DMS 273 (cell line): ENCODE measurements around the gene CNOT3.
"Not testable (repeated sequence)": the region's sequence is repeated elsewhere in the genome, so short reads cannot be mapped to it uniquely, and the experiment has no call there.

Source experiments
- DNase-seq: peaks from one replicate; lab custom pipeline; 2025; ENCODE audit not compliant: unreplicated experiment; lab: John Stamatoyannopoulos, UW

The CNOT3 gene

DNA sequence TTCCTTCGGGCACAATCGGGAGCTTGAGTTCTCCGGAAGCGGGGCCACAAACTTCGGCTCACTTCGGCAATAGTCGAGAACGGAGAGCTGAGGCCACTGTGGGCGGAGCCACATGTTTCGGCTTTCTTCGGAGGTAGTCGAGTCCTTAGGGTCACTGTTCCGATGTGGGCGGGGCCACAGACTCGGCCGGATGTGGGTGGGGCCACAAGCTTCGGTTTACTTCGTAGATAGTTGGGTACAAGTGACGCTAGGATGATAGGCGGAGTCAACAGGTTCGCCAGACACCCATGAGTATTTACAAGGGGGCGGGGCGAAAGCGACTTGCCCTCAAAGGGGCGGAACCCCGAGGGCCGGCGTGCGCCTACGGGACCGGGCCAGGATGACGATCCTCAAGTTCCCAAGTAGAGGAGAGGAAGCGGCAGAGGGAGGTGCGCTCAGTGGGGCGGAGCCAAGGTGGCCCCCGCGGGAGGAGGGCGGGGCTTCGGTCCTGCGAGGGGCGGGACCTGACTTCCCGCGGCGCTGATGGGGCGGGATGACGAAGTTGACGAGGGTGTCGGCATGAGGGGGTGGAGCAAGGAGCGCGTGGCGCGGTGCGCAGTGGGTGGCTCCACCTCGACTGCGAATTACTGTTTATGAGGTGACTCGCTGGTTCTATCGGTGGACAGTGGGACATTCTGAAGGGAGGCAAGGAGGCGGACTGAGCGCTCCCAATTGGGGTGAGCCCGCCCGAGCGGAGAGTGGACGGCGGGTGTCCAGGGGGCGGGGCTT is 52.4 kb downstream of the CNOT3 start:
- peak; percentile 100 for DNase-seq

DNA sequence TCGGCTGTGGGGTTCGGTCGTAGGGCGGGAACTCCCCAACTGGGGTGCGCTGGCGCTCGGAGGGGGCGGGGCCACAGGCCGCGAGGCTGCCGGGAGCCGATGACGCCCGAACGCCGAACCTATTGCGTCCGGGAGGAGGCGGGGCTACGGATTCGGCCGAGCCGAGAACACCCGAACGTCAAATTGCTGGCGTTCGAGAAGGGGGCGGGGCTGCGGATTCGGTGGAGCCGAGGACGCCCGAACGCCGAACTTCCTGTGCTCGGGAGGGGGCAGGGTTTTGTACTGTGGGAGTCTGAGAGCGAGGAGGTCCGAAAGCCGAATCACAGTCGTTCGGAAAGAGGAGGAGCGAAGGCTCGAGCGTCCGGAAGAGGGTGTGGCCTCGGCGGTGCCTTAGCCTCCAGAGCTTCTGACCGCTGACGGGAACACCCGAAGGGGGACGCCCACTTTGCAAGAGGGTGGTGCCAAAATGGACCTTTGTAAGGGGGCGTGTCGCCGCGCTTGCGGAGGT is 53.0 kb downstream of the CNOT3 start:
- DNase-seq: peak; percentile 99

DNA sequence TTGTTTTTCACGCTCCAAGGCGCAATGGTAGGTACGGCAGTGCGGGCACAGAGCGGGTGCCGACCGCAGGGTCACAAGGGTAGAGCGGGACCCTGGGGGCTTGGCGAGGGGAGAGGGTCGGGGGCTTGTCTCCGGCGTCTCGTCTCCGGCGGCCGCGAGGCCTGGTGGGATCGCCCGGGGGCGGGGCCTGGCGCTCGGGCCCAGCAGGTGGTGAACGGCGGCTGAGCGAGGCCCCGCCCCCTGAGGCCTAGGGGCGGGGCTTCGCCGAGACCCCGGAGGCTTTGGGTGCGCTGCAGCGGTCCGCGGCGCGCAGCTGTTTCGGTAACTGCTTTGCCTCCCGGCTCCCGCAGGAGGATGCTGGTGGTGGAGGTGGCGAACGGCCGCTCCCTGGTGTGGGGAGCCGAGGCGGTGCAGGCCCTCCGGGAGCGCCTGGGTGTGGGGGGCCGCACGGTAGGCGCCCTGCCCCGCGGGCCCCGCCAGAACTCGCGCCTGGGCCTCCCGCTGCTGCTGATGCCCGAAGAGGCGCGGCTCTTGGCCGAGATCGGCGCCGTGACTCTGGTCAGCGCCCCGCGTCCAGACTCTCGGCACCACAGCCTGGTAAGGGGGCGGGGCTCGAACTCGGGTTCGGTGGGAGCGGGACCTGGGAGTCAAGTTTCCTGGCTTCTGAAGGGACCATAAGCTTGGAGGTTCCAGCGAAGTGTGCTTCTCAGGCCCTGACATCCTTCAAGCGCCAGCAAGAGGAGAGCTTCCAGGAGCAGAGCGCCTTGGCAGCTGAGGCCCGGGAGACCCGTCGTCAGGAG is 53.6 kb downstream of the CNOT3 start, which contains the start of gene TSEN34:
Gene TSEN34, plus strand, starts transcription at position 298 of the 800 bp plus-strand sequence. Its CDS starts 57 bp downstream, at position 355.
- peak; percentile 95 for DNase-seq

DNA sequence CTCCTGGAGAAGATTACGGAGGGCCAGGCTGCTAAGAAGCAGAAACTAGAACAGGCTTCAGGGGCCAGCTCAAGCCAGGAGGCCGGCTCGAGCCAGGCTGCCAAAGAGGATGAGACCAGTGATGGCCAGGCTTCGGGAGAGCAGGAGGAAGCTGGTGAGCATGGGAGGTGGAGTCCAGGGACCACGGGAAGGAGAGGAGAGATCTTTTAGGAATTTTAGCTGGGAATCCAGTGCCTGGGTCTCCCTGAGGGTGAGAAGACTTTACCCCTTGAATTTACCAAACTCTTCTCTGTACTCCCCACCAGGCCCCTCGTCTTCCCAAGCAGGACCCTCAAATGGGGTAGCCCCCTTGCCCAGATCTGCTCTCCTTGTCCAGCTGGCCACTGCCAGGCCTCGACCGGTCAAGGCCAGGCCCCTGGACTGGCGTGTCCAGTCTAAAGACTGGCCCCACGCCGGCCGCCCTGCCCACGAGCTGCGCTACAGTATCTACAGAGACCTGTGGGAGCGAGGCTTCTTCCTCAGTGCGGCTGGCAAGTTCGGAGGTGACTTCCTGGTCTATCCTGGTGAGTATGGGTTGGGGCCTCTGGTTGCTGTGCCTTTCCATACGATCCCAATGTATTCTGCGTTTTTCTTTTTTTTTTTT is 54.4 kb downstream of the CNOT3 start:
- no peak for DNase-seq

DNA sequence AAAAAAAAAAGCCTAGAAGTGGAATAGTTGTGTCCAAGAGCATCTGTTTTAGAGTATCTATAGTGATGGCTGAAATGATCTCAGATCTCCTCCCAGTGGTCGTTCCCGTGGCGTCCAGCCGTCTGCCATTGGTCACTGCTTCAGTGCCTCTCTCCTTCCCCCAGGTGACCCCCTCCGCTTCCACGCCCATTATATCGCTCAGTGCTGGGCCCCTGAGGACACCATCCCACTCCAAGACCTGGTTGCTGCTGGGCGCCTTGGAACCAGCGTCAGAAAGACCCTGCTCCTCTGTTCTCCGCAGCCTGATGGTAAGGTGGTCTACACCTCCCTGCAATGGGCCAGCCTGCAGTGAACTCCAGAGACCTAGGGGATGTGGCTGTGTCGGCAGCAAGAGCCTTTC is 55.4 kb downstream of the CNOT3 start:
- no peak for DNase-seq

DNA sequence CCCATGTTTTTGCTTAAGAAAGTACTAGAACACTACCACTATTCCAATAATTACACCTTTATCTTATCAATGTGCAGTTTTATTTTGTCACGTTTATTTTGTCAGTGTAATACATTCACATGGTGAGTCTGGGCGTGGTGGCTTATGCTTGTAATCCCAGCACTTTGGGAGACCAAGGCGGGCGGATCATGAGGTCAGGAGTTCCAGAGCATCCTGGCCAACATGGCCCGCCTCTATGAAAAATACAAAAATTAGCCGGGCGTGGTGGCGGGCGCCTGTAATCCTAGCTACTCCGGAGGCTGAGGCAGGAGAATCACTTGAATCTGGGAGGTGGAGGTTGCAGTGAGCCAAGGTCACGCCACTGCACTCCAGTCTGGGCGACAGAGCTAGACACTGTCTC is 56.9 kb downstream of the CNOT3 start:
- DNase-seq: not testable (repeated sequence)

DNA sequence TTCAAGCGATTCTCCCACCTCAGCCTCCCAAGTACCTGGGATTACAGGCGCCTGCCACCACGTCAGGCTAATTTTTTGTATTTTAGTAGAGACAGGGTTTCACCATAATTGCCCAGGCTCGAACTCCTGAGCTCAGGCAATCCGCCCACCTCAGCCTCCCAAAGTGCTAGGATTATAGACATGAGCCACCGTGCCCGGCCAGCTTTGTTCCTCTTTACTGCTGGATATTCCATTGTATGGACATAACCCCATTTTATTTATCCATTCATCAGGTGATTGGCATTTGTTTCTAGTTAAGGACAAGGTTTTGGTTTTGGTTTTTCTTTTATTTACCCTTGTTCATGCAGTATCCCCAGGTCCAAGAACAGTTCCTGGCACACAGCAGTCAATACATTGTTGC is 59.0 kb downstream of the CNOT3 start:
- no peak for DNase-seq

DNA sequence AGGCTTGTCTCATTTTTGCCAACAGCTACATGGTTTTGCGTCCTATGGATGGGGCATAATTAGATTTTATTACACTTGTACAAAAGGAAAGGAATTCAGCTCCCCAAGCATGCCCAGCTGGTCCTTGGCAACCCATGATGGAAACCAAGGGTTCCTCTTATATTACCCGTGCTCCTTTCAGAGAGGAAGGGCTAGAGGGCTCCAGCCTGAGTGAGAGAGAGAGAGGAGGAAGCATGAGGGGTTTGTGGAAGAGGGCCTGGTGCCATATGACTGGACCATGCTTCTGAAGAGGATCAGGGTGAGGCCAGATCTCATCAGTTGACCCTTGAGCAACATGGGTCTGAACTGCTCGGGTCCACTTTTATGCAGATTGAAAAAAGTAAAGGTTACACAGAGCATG is 59.6 kb downstream of the CNOT3 start:
- no peak for DNase-seq

DNA sequence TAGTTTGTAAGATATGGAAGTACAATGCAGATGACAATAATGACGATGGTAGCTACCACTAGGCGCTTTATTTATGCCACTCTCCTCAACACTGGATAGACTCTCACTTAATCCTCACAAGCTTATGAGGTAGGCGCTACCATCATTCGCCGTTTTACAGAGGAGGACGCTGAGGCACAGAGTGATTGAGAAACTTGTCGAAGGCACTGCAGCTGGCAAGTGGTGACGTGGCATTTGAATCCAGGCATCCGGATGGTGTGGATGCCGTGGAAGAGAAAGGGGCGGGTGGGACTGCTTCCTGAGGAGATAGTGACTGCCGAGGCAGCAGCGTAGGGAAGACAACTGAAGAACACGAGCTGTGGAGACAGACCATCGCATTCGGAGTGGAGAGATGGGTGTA is 61.8 kb downstream of the CNOT3 start:
- no peak for DNase-seq

DNA sequence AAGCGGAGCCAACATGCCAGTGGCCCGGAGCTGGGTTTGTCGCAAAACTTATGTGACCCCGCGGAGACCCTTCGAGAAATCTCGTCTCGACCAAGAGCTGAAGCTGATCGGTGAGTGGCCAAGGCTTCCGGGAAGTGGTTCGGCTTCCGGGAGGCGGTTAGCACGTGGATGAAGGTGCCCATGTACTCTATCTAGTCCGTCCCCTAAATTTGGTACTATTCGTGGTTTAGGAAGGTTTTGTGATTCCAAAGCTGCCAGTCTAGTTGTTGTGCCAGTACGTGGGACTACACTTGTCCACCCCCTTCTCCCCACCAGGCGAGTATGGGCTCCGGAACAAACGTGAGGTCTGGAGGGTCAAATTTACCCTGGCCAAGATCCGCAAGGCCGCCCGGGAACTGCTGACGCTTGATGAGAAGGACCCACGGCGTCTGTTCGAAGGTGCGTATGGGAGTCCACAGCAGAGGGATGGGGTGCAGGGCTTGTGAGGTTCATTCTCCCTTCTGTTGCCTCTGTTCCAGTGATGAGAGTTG is 63.7 kb downstream of the CNOT3 start:
- no peak for DNase-seq

DNA sequence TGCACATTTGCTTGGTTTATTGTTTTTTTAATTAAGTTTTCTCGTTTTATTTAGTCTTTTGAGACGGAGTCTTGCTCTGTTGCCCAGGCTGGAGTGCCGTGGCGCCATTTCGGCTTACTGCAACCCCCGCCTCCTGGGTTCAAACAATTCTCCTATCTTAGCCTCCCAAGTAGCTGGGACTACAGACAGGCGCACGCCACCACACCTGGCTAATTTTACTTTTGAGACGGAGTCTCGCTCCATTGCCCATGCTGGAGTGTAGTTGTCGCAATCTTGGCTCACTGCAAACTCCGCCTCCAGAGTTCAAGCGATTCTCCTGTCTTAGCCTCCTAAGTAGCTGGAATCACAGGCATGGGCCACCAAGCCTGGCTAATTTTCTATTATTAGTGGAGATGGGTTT is 64.4 kb downstream of the CNOT3 start:
- no peak for DNase-seq

DNA sequence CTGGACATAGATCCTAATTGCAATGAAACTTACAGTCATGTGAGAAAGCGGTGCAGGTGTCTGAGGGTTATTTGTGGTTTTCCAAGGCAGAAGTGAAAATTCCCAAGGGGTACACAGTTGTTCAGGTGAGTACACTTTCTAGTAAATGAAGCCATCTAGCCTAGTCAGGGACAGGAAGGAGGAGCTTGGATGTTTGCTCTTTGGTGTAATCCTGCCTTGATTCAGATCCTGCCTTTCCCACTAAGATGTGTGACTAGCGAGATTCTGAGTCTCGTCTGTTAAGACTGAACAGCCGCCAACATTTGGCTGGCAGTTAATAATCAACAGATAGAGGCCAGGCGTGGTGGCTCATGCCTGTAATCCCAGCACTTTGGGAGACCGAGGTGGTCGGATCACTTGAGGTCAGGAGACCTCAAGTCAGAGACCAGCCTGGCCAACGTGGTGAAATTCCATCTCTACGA is 65.6 kb downstream of the CNOT3 start:
- DNase-seq: peak; percentile 21

DNA sequence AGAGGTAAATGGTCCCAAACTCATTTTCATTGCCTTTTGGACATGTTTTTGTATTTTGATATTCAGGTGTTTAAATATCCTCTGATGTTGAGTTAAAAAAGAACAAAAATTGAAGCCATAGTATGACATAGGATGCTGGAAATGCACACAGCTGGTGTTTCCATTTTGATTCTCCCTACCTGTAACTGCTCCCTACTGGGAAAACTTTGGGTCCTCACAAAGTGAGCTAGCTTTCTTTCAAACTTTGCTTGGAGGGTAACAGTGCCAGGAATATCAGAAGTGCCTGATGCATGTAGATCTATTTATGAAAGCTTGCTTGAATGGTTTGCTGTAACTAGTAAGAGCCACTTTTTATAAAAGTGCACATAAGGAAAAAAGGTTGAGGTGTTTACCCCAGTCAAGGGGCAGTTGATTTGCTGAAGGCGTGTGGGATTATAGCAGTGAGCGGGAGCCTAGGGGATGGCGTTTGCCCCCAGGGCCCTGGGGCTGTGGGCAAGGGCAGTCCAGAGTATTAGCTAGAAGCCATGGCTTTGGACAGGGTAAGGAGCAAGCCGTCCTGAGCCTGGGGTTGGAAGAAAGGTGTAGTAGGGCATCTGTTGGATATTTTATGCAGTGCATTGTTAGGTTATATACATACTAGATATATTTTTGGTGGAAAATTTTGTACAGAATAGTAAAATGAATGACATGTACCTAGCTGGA is 67.4 kb downstream of the CNOT3 start:
- no peak for DNase-seq
